ENCODE results near the gene RXRA. TPM values are rescaled to one million over a fixed set of nuclear protein-coding genes. Genes with fewer than 3 reads are reported as not detected.
A peak's percentile ranks its signal among the peaks of the same experiment; 100 is the strongest.

The RXRA gene
- polyA plus RNA-seq, 4 donors, result 30.8 to 83.5 (median 41.5) TPM

GRCh38 chr9:134386951-134387831, 60.9 kb downstream of the RXRA start:
- Histone ChIP-seq H3K4me3 (ENCODE audit: low read depth in 1 of 3, low read length in 3 of 3) (no peak overlapping the region), H3K36me3 (ENCODE audit: control insufficient read depth in 3 of 3, insufficient read depth in 2 of 3, low read depth in 1 of 3, low read length in 3 of 3) (peaks cover 0 to 80% (median 0%) of the 10 kb centered on the region in 3 donors), H3K27ac (ENCODE audit: low read depth in 1 of 3, low read length in 2 of 3) (no peak overlapping the region), H3K4me1 (ENCODE audit: control insufficient read depth in 3 of 3, insufficient read depth in 2 of 3, low read depth in 1 of 3, low read length in 2 of 3) (peaks cover 8 to 35% (median 19%) of the 10 kb centered on the region in 3 donors), H3K9me3 (ENCODE audit: control insufficient read depth in 2 of 2, insufficient read depth in 1 of 2, low read depth in 1 of 2, low read length in 1 of 2) (no peaks in the 10 kb centered on the region), H3K27me3 (ENCODE audit: control insufficient read depth in 3 of 3, insufficient read depth in 3 of 3, low read length in 3 of 3) (no peaks in the 10 kb centered on the region)
- DNase-seq (no peak), FAIRE-seq (no peak)
- WGBS, 3 donors, result 50 to 62% (median 55%) methylated on average over 36 to 38 of the region's 38 CpGs

- H3K4me3 ChIP-seq (ENCODE audit: low read depth in 1 of 3, low read length in 3 of 3), result no peak overlapping the region
- H3K9me3 ChIP-seq (ENCODE audit: control insufficient read depth in 2 of 2, insufficient read depth in 1 of 2, low read depth in 1 of 2, low read length in 1 of 2), result no peaks in the 10 kb centered on the region
- H3K27me3 ChIP-seq (ENCODE audit: control insufficient read depth in 3 of 3, insufficient read depth in 3 of 3, low read length in 3 of 3), result no peaks in the 10 kb centered on the region
- no peak for DNase-seq
- WGBS, 3 donors, result 80 to 83% (median 82%) methylated on average over 15 of the region's 15 CpGs
- FAIRE-seq, result no peak
- peaks cover 4 to 24% (median 8%) of the 10 kb centered on the region in 3 donors for H3K4me1 ChIP-seq (ENCODE audit: control insufficient read depth in 3 of 3, insufficient read depth in 2 of 3, low read depth in 1 of 3, low read length in 2 of 3)
- H3K36me3 ChIP-seq (ENCODE audit: control insufficient read depth in 3 of 3, insufficient read depth in 2 of 3, low read depth in 1 of 3, low read length in 3 of 3), result peaks cover 0 to 85% (median 0%) of the 10 kb centered on the region in 3 donors
- no peak overlapping the region for H3K27ac ChIP-seq (ENCODE audit: low read depth in 1 of 3, low read length in 2 of 3)
These were observed 62.1 kb downstream of the RXRA start for GRCh38 chr9:134388289-134388808.

- Histone ChIP-seq H3K27ac (ENCODE audit: low read depth in 1 of 3, low read length in 2 of 3) (no peak overlapping the region), H3K27me3 (ENCODE audit: control insufficient read depth in 3 of 3, insufficient read depth in 3 of 3, low read length in 3 of 3) (no peaks in the 10 kb centered on the region), H3K36me3 (ENCODE audit: control insufficient read depth in 3 of 3, insufficient read depth in 2 of 3, low read depth in 1 of 3, low read length in 3 of 3) (peaks cover 0 to 86% (median 0%) of the 10 kb centered on the region in 3 donors), H3K9me3 (ENCODE audit: control insufficient read depth in 2 of 2, insufficient read depth in 1 of 2, low read depth in 1 of 2, low read length in 1 of 2) (peaks cover 0 to 3% of the 10 kb centered on the region in 2 donors), H3K4me1 (ENCODE audit: control insufficient read depth in 3 of 3, insufficient read depth in 2 of 3, low read depth in 1 of 3, low read length in 2 of 3) (peaks cover 0 to 18% (median 7%) of the 10 kb centered on the region in 3 donors), H3K4me3 (ENCODE audit: low read depth in 1 of 3, low read length in 3 of 3) (no peak overlapping the region)
- 85 to 88% (median 86%) methylated on average over 17 of the region's 17 CpGs for WGBS, 3 donors
- DNase-seq, result no peak
- no peak for FAIRE-seq
These were observed 62.7 kb downstream of the RXRA start for GRCh38 chr9:134388976-134389375.

- Histone ChIP-seq H3K9me3 (ENCODE audit: control insufficient read depth in 2 of 2, insufficient read depth in 1 of 2, low read depth in 1 of 2, low read length in 1 of 2) (peaks cover 0 to 3% of the 10 kb centered on the region in 2 donors), H3K4me3 (ENCODE audit: low read depth in 1 of 3, low read length in 3 of 3) (no peak overlapping the region), H3K36me3 (ENCODE audit: control insufficient read depth in 3 of 3, insufficient read depth in 2 of 3, low read depth in 1 of 3, low read length in 3 of 3) (peaks cover 0 to 80% (median 0%) of the 10 kb centered on the region in 3 donors), H3K4me1 (ENCODE audit: control insufficient read depth in 3 of 3, insufficient read depth in 2 of 3, low read depth in 1 of 3, low read length in 2 of 3) (peaks cover 0 to 12% (median 3%) of the 10 kb centered on the region in 3 donors), H3K27ac (ENCODE audit: low read depth in 1 of 3, low read length in 2 of 3) (no peak overlapping the region), H3K27me3 (ENCODE audit: control insufficient read depth in 3 of 3, insufficient read depth in 3 of 3, low read length in 3 of 3) (no peaks in the 10 kb centered on the region)
- no peak for DNase-seq
- 75 to 90% (median 90%) methylated on average over 9 to 13 of the region's 13 CpGs for WGBS, 3 donors
- FAIRE-seq, result no peak
These were observed 63.4 kb downstream of the RXRA start for GRCh38 chr9:134389642-134390041.

GRCh38 chr9:134390537-134390936, 64.3 kb downstream of the RXRA start:
- WGBS, 3 donors, result 57 to 79% (median 69%) methylated on average over 15 to 17 of the region's 17 CpGs
- no peaks in the 10 kb centered on the region for H3K27me3 ChIP-seq (ENCODE audit: control insufficient read depth in 3 of 3, insufficient read depth in 3 of 3, low read length in 3 of 3)
- peaks cover 0 to 78% (median 0%) of the 10 kb centered on the region in 3 donors for H3K36me3 ChIP-seq (ENCODE audit: control insufficient read depth in 3 of 3, insufficient read depth in 2 of 3, low read depth in 1 of 3, low read length in 3 of 3)
- no peak overlapping the region for H3K4me3 ChIP-seq (ENCODE audit: low read depth in 1 of 3, low read length in 3 of 3)
- DNase-seq, result no peak
- no peak overlapping the region for H3K27ac ChIP-seq (ENCODE audit: low read depth in 1 of 3, low read length in 2 of 3)
- peaks cover 0 to 3% of the 10 kb centered on the region in 2 donors for H3K9me3 ChIP-seq (ENCODE audit: control insufficient read depth in 2 of 2, insufficient read depth in 1 of 2, low read depth in 1 of 2, low read length in 1 of 2)
- peaks cover 0 to 12% (median 3%) of the 10 kb centered on the region in 3 donors for H3K4me1 ChIP-seq (ENCODE audit: control insufficient read depth in 3 of 3, insufficient read depth in 2 of 3, low read depth in 1 of 3, low read length in 2 of 3)
- no peak for FAIRE-seq

- WGBS, 3 donors, result 71 to 79% (median 76%) methylated on average over 11 of the region's 11 CpGs
- Histone ChIP-seq H3K4me1 (ENCODE audit: control insufficient read depth in 3 of 3, insufficient read depth in 2 of 3, low read depth in 1 of 3, low read length in 2 of 3) (peaks cover 0 to 14% (median 3%) of the 10 kb centered on the region in 3 donors), H3K27ac (ENCODE audit: low read depth in 1 of 3, low read length in 2 of 3) (no peak overlapping the region), H3K27me3 (ENCODE audit: control insufficient read depth in 3 of 3, insufficient read depth in 3 of 3, low read length in 3 of 3) (no peaks in the 10 kb centered on the region), H3K4me3 (ENCODE audit: low read depth in 1 of 3, low read length in 3 of 3) (no peak overlapping the region), H3K36me3 (ENCODE audit: control insufficient read depth in 3 of 3, insufficient read depth in 2 of 3, low read depth in 1 of 3, low read length in 3 of 3) (peaks cover 0 to 78% (median 0%) of the 10 kb centered on the region in 3 donors), H3K9me3 (ENCODE audit: control insufficient read depth in 2 of 2, insufficient read depth in 1 of 2, low read depth in 1 of 2, low read length in 1 of 2) (peaks cover 0 to 3% of the 10 kb centered on the region in 2 donors)
- FAIRE-seq, result no peak
- DNase-seq, result no peak
These were observed 64.7 kb downstream of the RXRA start for GRCh38 chr9:134390947-134391318.

GRCh38 chr9:134391319-134392231, 65.3 kb downstream of the RXRA start:
- 51 to 71% (median 55%) methylated on average over 34 to 35 of the region's 35 CpGs for WGBS, 3 donors
- DNase-seq (no peak), FAIRE-seq (no peak)
- Histone ChIP-seq H3K36me3 (ENCODE audit: control insufficient read depth in 3 of 3, insufficient read depth in 2 of 3, low read depth in 1 of 3, low read length in 3 of 3) (peaks cover 0 to 75% (median 0%) of the 10 kb centered on the region in 3 donors), H3K4me1 (ENCODE audit: control insufficient read depth in 3 of 3, insufficient read depth in 2 of 3, low read depth in 1 of 3, low read length in 2 of 3) (peaks cover 0 to 18% (median 3%) of the 10 kb centered on the region in 3 donors), H3K9me3 (ENCODE audit: control insufficient read depth in 2 of 2, insufficient read depth in 1 of 2, low read depth in 1 of 2, low read length in 1 of 2) (peaks cover 0 to 3% of the 10 kb centered on the region in 2 donors), H3K4me3 (ENCODE audit: low read depth in 1 of 3, low read length in 3 of 3) (no peak overlapping the region), H3K27ac (ENCODE audit: low read depth in 1 of 3, low read length in 2 of 3) (peak overlapping the region in 1 of 3 donors; percentile 53), H3K27me3 (ENCODE audit: control insufficient read depth in 3 of 3, insufficient read depth in 3 of 3, low read length in 3 of 3) (no peaks in the 10 kb centered on the region)

- Histone ChIP-seq H3K4me3 (ENCODE audit: low read depth in 1 of 3, low read length in 3 of 3) (no peak overlapping the region), H3K4me1 (ENCODE audit: control insufficient read depth in 3 of 3, insufficient read depth in 2 of 3, low read depth in 1 of 3, low read length in 2 of 3) (peaks cover 0 to 16% (median 3%) of the 10 kb centered on the region in 3 donors), H3K27ac (ENCODE audit: low read depth in 1 of 3, low read length in 2 of 3) (no peak overlapping the region), H3K27me3 (ENCODE audit: control insufficient read depth in 3 of 3, insufficient read depth in 3 of 3, low read length in 3 of 3) (no peaks in the 10 kb centered on the region), H3K36me3 (ENCODE audit: control insufficient read depth in 3 of 3, insufficient read depth in 2 of 3, low read depth in 1 of 3, low read length in 3 of 3) (peaks cover 0 to 75% (median 0%) of the 10 kb centered on the region in 3 donors), H3K9me3 (ENCODE audit: control insufficient read depth in 2 of 2, insufficient read depth in 1 of 2, low read depth in 1 of 2, low read length in 1 of 2) (peaks cover 0 to 3% of the 10 kb centered on the region in 2 donors)
- DNase-seq, result no peak
- no peak for FAIRE-seq
- WGBS, 3 donors, result 84 to 89% (median 88%) methylated on average over 12 of the region's 12 CpGs
These were observed 66.6 kb downstream of the RXRA start for GRCh38 chr9:134392900-134393299.

Data from small intestine (tissue), 7 donors.